GM18511 (cell line): ENCODE results near the gene NPL.

Source experiments
- ATAC-seq: cut with Tn5 transposase; IDR thresholded peaks from one replicate; pipeline ENCODE4 v1.9.1; 2021; ENCODE audit warnings: mild to moderate bottlenecking, moderate library complexity; ENCODE audit not compliant: unreplicated experiment

NPL gene

GRCh38 chr1:182861994-182862393 lies 72.4 kb downstream of the NPL start:
- no peak for ATAC-seq

GRCh38 chr1:182862827-182863226 lies 73.3 kb downstream of the NPL start:
- no peak for ATAC-seq

- ATAC-seq: no peak
Measured at GRCh38 chr1:182863940-182864339, 74.4 kb downstream of the NPL start.

- ATAC-seq: no peak
Measured at GRCh38 chr1:182867861-182868260, 78.3 kb downstream of the NPL start.

- ATAC-seq: no peak
Measured at GRCh38 chr1:182869241-182869666, 79.7 kb downstream of the NPL start.

- no peak for ATAC-seq
Measured at GRCh38 chr1:182872881-182873280, 83.3 kb downstream of the NPL start.

GRCh38 chr1:182875889-182876288 lies 86.3 kb downstream of the NPL start:
- no peak for ATAC-seq

GRCh38 chr1:182877331-182877730 lies 87.8 kb downstream of the NPL start:
- no peak for ATAC-seq

GRCh38 chr1:182877842-182878241 lies 88.3 kb downstream of the NPL start:
- no peak for ATAC-seq
